CD4-positive, alpha-beta T cell treated with Interleukin-6 at 100 ng/mL for 8 hours (primary cell): ENCODE measurements around the gene ATP6V1G3.
"Not testable (repeated sequence)": the region's sequence is repeated elsewhere in the genome, so short reads cannot be mapped to it uniquely, and the experiment has no call there.

Experiments
- DNase-seq: peaks from one replicate; pipeline ENCODE4 v3.0.0-alpha.2; 2020; ENCODE audit warnings: mixed read lengths, low spot score

The ATP6V1G3 gene

DNA sequence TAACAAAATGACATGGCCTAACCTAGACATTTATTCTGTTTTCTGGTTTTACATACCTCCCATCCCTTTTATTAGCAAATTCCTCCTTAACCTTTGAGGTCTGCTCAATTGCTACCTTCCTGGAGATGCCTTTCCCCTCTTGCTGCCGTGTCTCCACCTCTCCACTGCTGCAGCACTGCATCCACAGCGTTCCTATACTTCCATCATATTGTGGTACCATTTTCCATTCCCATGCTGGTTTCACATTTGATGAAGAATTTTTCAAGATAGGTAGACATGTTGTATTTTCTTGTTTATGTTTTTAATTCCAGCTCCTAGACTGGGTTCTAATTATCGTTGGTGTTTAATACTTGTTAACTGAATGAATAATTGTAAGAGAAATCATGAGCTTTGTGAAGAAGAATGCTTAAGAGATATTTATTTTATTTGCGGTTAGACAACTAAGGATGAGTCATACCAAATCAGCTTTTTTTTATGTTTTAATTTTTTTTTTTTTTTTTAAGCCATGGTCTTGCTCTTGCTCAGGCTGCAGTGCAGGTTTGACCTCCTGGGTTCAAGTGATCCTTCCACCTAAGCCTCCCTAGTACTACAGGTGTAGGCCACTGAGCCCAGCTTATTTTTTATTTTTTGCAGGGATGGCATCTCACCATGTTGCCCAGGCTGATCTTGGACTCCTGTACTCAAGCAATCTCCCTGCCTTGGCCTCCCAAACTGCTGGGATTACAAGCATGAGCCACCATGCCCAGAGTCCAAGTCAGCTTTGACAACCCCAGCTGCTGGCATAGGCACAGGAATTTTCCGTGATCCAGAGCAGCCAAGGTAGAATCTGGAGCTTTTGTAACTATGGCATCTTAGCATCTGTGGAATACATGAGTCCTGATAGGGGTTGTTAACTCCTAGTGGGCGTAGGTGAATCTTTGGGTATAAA, 44.0 kb downstream of the ATP6V1G3 start:
- DNase-seq = no peak

DNA sequence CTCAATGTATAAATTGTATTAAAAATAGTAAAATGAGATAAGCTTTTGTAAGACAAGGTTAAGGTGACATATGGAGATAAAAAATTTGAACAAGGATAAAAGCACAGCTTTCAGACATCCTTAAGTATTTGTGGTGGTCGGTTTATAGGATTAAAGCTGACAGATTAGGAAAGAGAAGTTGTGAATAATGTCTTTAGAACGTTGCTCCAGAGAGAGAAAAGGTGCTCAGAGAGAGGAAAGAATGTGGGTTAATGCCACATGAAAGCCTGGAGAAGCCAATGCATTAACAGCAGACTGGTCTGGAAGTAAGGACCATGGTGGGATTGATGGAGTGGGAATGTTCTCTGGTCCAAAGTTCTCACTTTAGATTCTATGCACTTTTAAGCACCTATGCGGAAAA, 44.8 kb downstream of the ATP6V1G3 start:
- no peak for DNase-seq

DNA sequence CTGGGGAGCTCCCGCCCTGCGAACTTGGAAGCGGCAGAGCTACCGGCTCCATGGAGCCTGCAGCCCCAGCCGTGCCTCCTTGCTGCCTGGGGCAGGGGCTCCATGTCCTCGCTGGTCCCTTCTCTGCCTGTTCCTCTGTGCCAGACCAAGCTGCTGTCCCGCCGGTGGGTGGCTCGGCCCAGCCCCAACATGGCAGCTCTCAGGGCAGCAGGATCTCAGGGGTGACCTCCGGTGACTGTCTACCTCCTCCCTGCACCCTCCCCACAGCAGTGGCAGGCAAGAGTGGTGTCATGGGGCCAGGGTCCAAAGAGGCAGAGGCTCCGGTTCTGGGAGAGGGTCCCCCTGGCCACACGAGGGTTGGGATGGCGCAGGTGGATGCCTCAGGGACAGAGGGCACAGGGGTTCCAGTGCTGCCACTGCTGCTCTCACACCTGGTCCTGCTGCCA, 45.8 kb downstream of the ATP6V1G3 start:
- no peak for DNase-seq

DNA sequence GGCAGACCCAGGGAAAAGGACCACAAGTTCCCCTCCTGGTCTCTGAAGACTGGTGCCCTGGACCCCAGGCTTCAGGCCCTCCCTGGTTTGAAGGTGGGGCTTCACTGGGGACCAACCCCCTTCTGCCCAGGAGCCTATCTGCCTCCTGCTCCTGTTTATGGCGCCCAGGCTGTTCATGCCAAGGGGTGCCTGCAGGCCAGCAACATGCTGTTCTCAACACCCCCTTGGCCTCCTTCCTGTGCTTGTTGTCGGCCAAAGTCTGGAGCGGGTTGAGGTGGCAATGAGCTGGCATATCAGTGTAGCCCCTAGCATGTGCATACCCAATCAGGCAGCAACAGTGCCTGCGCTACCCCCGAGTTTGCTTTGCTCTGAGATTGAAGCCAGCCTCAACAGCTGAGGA, 46.3 kb downstream of the ATP6V1G3 start:
- DNase-seq = no peak

DNA sequence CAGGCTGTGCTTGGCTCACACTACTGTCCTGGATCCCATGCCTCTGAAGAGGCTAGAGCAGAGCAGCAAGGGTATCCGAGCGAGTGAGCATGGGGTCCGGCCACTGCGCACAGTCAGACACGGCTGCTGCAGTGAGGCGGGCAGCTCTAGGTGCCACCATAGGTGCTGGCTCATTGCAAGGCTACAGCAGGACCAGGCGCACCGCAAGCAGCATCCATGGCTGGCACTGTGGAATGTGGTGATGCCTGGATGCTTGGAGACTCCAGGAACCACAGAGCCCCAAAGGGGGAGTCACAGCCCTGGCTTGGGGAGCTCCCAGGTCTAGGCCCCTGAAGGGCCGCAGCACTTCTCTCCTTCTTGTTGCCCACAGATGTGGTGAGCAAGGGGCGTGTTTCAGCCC, 47.2 kb downstream of the ATP6V1G3 start:
- no peak for DNase-seq

DNA sequence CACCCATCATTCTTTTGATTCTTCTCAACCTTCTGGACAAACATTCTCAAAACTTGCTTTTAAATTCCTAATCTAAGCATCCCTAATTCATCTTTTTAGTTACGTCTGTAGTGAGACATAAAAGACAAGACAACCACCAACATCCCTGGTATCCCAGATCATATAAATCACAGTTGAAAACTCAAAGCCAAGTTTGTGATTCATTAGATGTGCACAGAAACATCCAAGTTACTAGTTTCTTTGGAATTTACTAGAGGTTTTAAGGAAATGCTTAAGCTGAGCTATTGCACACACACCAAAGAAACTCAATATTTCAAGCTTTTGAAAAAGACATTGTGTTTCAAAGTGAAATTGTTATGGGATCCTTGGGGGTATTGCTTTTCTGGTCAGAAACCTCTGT, 47.6 kb downstream of the ATP6V1G3 start:
- no peak for DNase-seq

DNA sequence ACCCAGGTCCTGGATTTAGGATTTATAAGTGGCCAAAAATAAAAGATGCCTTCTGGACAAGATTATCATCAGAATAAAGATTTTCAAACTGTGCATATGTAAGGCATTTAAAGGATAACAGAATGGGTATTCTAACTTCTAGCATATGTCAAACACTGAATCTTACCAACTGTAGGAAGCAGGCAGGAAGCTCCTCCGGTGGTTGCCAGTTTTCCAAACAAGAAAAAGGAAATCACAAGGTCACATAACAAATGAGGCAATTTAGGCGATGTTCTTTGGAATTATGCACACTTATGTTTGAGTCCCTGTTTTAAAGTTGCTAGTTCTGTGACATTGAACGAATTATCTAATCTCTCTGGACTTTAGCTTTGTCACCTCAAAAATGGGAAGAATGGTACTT, 48.9 kb downstream of the ATP6V1G3 start:
- DNase-seq = no peak

DNA sequence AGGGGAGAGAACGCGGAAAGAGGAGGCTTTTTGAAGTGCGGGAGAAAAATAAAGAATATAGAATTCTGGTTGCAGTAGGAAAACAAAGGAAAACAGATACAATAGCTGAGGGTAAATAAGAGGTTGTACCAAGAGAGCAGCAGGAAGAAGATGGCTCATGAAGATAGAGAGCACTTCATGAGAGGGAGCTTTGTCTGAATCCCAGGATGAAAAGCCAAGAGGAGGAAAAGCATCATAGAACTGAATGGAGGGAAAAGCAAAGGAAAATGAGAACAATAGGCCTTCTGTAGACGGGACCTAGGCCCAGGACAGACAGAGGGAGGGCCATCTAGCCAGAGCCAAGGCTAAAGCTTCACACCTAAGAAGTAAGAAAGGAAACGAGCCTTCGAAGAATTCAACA, 49.5 kb downstream of the ATP6V1G3 start:
- no peak for DNase-seq

DNA sequence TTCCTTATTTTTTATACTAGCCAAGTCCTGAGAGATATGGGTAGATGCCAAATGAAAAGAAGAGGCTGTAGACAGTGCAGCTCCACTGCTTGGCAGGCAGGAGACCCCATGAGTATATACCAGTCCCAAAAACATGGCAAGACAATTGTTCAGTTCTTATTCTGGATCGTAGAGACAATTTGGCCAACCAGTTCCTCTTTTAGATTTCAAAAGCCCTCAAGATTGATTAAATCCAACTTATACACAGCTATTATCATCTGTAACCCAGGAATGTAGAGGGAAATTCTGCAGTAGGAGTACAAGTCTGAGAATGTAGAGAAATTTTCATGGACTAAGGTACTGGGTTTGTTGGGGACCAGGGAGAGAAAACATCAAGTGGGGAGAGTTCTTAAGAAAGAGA, 50.3 kb downstream of the ATP6V1G3 start:
- DNase-seq = no peak

DNA sequence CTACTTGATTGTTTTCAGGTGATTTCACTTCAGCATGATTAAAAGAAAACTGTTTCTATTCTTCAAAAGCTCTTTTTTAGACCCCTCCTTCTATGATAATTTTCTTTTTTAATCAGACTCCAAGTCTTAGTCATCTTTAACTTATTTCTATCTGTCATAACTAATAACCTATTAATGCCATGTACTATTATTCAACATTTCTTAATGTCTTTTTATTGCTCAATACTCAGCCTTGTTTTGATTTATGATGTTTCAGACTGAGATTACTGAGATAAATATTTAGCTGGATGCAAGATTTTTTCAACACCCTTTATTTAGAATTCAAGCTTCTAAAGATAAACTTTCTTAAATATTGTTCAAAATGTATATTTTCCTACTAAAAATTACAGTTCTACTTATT, 53.6 kb downstream of the ATP6V1G3 start:
- DNase-seq = no peak

DNA sequence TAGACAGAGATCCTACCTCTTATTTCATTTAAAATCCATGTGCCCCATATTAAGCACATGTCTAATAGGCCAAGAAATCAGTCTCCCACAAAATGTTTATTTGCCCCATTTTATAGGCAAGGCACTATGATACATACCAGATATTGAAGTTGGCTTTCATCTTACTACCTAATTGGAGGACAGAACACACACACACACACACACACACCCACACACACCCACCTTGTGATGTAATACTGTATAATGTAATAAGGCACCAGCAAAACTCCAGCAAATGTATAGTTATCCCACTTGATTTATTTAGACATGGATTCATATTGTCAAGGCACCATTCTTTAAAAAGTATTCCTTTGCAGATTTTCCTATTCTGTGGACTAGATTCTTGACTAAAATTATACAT, 56.8 kb downstream of the ATP6V1G3 start:
- no peak for DNase-seq

DNA sequence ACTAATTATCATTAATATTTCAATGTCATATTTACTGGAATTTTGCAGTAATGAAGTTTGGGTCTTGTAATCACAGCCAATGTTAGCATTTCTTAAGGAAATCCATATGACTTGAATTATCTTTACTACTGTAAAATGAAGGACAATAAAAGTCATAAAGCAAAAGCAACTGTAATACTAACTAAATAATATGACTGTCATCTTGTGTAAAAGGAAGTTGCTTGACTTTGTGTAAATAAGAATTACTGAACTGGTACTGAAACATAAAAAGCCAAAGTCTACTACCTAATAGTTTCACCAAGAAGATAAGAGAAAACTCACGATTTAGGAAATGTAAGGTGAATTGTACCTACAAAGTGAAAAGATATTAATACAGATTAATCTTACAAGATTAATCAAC, 57.5 kb downstream of the ATP6V1G3 start:
- DNase-seq = no peak

DNA sequence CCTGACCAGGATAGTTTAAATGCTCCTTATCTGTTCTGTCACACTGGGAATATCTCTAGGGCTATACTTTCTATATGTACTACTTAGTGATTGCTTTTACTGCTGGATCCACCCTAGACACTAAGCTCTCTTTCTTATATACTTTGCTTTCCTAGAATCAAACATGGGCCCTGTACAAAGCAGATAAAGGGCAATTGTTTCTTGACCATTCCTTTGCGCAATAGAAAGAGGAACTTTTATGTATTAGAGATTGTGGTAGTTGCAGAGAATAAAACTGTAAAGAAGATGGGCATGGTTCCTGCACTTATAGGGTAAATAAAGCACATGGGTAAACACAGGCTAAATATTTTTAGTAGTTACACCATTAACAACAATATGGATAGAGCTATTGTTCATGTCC, 58.8 kb downstream of the ATP6V1G3 start:
- DNase-seq = no peak

DNA sequence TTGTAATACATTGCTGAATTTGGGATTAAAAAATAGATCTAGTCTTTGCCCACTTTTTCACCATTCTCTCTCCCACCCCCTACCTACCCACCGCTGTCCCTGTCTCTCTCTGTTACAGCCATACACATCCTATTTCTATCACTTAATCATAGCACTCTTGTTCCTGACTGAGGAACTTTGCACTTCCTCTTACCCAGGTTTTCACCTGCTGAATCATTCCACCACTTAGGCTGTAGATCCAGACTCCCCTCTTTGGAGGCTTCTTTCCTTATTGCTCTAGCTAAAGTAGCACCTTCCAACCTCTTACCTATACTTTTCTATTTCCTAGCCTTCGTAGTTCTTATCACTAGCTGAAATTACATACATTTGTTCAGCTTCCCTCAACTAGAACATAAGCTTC, 59.6 kb downstream of the ATP6V1G3 start:
- DNase-seq = no peak

DNA sequence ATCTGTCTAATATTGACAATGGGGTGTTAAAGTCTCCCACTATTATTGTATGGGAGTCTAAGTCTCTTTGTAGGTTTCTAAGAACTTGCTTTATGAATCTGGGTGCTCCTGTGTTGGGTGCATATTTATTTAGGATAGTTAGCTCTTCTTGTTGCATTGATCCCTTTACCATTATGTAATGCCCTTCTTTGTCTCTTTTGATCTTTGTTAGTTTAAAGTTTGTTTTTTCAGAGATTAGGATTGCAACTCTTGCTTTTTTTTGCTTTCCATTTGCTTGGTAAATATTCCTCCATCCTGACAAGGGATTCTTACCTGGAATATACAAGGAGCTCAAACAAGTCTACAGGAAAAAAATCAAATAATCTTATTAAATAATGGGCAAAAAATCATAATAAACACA, 63.1 kb downstream of the ATP6V1G3 start:
- DNase-seq = not testable (repeated sequence)
